GM21619 (cell line): ENCODE data around the gene PTGES3.
A peak's percentile ranks its signal among the peaks of the same experiment; 100 is the strongest.
"Not testable (repeated sequence)": the region's sequence is repeated elsewhere in the genome, so short reads cannot be mapped to it uniquely, and the experiment has no call there.

Source experiments
- ATAC-seq: cut with Tn5 transposase; IDR thresholded peaks from one replicate; pipeline ENCODE4 v1.9.1; 2021; ENCODE audit not compliant: unreplicated experiment

The PTGES3 gene

GRCh38 chr12:56709759-56710376 is 21.8 kb upstream of the PTGES3 start:
- no peak for ATAC-seq

GRCh38 chr12:56704522-56704921 is 16.4 kb upstream of the PTGES3 start:
- not testable (repeated sequence) for ATAC-seq

GRCh38 chr12:56699020-56699661 is 11.1 kb upstream of the PTGES3 start:
- no peak for ATAC-seq

DNA sequence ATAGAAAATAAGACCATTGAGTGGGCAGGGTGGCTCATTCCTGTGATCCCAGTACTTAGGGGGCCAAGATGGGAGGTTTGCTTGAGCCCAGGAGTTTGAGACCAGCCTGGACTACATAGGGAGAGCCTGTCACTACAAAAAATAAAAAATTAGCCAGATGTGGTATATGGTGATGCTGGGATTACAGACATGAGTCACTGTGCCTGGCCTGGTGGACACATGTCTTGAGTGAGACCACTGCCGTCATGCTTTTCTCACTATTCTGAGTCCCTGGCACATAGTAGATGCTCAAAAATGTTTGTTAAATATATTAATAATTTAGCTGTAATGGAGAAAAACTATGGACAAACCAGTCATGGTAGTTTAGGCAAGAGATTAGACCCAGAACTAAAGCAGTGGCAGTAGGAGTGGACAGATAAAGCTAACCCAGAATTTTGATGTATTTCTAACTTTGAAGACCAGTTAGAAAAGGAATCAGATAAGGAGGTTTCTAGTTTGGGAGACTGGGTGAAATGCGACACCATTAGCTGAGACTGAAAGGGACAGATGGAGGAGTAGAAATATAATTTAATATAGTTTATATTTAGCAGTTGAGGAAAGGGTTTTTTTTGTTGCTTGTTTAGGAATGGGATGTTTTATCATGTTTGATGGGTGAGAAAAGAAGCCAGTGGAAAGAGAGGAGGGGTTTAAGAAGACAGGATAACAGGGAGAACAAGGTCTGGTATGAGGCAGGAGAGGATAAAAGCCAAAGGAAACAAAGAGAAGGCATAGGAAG is 7.4 kb upstream of the PTGES3 start:
- no peak for ATAC-seq

- no peak for ATAC-seq
Measured at GRCh38 chr12:56694161-56694560, 6.1 kb upstream of the PTGES3 start.

GRCh38 chr12:56688846-56689109 is 694 bp upstream of the PTGES3 start:
- no peak for ATAC-seq

- no peak for ATAC-seq
Measured at GRCh38 chr12:56687223-56688128, 608 bp downstream of the PTGES3 start.

GRCh38 chr12:56684745-56685359 is 3.2 kb downstream of the PTGES3 start:
- no peak for ATAC-seq

GRCh38 chr12:56682323-56682722 is 5.8 kb downstream of the PTGES3 start:
- no peak for ATAC-seq

DNA sequence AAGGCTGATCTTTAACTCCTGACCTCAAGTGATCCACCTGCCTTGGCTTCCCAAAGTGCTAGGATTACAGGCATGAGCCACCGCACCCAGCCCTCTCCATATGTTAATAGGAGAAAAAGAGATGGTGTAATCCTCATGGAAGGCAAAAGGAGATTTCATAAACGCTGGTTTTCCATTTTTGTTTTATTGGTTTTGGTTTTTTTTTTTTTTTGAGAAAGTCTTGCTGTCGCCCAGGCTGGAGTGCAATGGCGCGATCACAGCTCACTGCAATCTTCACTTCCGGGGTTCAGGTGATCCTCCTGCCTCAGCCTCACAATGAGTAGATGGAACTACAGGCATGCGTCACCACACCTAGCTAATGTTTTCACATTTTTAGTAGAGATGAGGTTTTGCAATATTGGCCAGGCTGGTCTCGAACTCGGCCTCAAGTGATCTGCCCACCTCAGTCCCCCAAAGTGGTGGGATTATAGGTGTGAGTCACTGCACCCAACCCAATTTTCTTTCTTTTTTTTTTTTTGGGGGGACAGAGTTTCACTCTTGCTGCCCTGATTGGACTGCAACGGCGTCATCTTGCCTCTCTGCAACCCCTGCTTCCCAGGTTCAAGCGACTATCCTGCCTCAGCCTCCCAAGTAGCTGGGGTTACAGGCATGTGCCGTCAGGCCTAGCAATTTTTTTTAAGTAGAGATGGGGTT is 8.1 kb downstream of the PTGES3 start:
- no peak for ATAC-seq

DNA sequence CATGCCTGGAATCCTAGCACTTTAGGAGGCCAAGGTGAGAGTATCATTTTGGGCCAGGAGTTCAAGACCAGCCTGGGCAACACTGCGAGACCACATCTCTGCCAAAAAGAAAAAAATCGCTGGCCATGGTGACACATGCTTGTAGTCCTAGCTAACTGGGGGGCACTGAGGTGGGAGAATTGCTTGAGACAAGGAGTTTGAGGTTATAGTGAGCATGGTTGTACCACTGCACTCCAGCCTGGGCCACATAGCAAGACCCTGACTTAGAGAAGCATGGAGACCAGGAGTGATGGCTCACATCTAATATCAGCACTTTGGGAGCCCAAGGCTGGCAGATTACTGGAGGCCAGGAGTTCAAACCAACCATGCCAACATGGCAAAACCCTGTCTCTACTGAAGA is 9.2 kb downstream of the PTGES3 start:
- no peak for ATAC-seq

- ATAC-seq: peak; percentile 67
Measured at GRCh38 chr12:56677680-56678079, 10.4 kb downstream of the PTGES3 start.

- no peak for ATAC-seq
Measured at GRCh38 chr12:56676851-56677580, 11.1 kb downstream of the PTGES3 start.

DNA sequence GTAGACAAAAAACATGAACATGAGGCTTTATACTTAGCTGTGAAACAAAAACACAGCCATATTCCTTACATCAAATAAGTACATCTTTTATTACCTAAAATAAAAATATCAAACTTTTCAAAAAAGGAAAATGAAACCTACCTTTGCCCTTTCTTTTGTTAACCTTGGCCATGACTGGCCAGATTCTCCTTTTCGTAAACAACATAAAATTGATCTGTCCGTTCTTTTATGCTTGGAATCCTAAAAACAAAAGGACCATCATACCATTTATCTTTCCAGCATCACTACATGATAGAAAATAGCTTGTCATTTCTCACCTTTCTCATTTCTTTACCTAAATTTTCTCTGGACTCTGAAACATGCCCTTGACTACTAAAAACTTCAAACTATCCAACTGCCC is 16.5 kb downstream of the PTGES3 start:
- ATAC-seq: no peak

DNA sequence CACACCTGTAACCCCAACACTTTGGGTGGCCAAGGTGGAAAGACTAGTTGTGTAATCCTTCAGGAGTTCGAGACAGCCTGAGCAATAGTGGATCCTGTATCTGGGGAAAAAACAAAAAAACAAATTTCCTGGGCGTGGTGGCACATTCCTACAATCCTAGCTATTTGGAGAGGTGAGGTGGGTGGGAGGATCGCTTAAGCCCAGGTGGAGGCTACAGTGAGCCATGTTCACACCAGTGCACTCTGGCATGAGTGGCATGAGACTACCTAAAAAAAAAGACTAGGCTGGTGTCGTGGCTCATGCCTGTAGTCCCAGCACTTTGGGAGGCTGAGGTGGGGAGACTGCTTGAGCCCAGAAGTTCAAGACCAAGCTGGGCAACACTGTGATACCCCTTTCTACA is 17.2 kb downstream of the PTGES3 start:
- ATAC-seq: no peak

GRCh38 chr12:56668197-56668457 is 20.0 kb downstream of the PTGES3 start:
- ATAC-seq: no peak

DNA sequence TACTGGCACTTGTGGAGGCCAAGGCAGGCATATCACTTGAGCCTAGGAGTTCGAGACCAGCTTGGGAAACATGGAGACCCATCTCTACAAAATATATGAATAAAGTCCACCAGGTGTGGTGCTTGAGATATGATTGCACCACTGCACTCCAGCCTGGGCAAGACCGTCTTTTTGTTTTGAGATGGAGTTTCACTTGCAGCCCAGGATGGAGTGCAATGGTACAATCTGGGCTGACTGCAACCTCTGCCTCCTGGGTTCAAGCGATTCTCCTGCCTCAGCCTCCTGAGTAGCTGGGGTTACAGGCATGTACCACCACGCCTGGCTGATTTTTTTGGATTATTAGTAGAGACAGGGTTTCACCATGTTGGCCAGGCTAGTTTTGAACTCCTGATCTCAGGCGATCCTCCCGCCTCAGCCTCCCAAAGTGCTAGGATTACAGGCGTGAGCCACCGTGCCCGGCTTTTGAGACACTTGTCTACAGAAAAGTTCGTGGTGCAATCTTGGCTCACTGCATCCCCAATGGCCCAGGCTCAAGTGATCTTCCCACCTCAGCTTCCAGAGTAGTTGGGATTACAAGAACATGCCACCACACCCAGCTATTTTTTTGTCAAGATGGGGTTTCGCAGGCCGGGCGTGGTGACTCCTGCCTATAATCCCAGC is 26.0 kb downstream of the PTGES3 start:
- ATAC-seq: no peak

DNA sequence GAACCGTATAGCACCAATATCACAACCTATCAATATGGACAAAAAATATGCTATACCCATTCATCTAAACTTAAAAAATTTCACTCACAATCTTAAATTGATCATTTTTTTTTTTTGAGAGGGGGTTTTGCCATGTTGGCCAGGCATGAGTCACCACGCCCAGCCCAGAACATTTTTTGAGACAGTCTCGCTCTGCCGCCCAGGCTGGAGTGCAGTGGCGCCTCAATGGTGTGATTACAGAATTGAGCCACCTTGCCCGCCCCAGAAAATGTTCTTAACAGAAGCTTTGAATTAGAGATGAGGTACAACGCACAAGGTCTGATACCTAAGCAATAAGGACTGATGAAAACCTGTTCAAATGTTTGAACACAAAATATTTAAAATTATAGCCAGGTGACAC is 26.5 kb downstream of the PTGES3 start:
- no peak for ATAC-seq

GRCh38 chr12:56658921-56659320 is 29.2 kb downstream of the PTGES3 start:
- no peak for ATAC-seq
